K562 (cell line): ENCODE data around the gene GRK4. TPM values are rescaled to one million over a fixed set of nuclear protein-coding genes. Genes with fewer than 3 reads are reported as not detected.

Experiments
- CBX8 ChIP-seq: fragments of 200-600 bp; sonication (generic); IDR thresholded peaks from 2 replicates; pipeline ENCODE4 v1.6.1; 2012; ENCODE audit warnings: borderline replicate concordance, mixed run types, low read depth, mild to moderate bottlenecking, moderate library complexity, mixed read lengths, low read length, control low read depth, inconsistent platforms; ENCODE audit not compliant: poor library complexity, severe bottlenecking; ENCODE audit errors: extremely low read depth
- DMBX1 ChIP-seq: fragments of 250-450 bp; sonication (Bioruptor Pico); IDR thresholded peaks from 2 replicates; pipeline ENCODE4 v1.8.0; 2022; ENCODE audit warnings: inconsistent platforms, mild to moderate bottlenecking, moderate library complexity, borderline replicate concordance
- ETV5 ChIP-seq: sonication (generic); formaldehyde crosslinking; IDR thresholded peaks from 2 replicates; pipeline ENCODE4 v1.4.0; 2020; ENCODE audit warnings: low read depth, mild to moderate bottlenecking, missing genetic modification reagents
- PTTG1 ChIP-seq: fragments of 450-650 bp; IDR thresholded peaks from 2 replicates; pipeline ENCODE4 v1.6.1; 2016; ENCODE audit warnings: low read depth, mild to moderate bottlenecking, missing genetic modification characterization, missing compliant biosample characterization
- SETDB1 ChIP-seq: IDR thresholded peaks from one replicate; pipeline ENCODE4 v1.6.1; 2012; ENCODE audit warnings: low read length, control low read depth, inconsistent platforms
- SNIP1 ChIP-seq: fragments of 450-650 bp; IDR thresholded peaks from 2 replicates; pipeline ENCODE4 v1.7.1; 2017; ENCODE audit warnings: low read depth, mild to moderate bottlenecking
- STAT6 ChIP-seq: sonication (generic); formaldehyde crosslinking; IDR thresholded peaks from 2 replicates; pipeline ENCODE4 v1.8.1; 2023; ENCODE audit warnings: mild to moderate bottlenecking, missing genetic modification reagents
- TEAD1 ChIP-seq, 2 experiments: fragments of 450-650 bp in 1 of 2; sonication (generic) in 1 of 2; formaldehyde crosslinking; IDR thresholded peaks; 2 replicates each; pipeline versions ENCODE4 v1.4.0 to v1.8.0; 2020 to 2022; ENCODE audit warnings: mild to moderate bottlenecking in 2 of 2, missing genetic modification reagents in 1 of 2
- TEAD4 ChIP-seq, 2 experiments: sonication (generic) in 1 of 2; formaldehyde crosslinking in 1 of 2; IDR thresholded peaks; 2 replicates each; pipeline versions ENCODE4 v1.6.1 to v1.8.0; 2012 to 2022; ENCODE audit warnings: borderline replicate concordance in 1 of 2, inconsistent platforms in 1 of 2, low read length in 1 of 2, mild to moderate bottlenecking in 1 of 2, missing genetic modification reagents in 1 of 2
- ZNF282 ChIP-seq: sonication (generic); formaldehyde crosslinking; IDR thresholded peaks from 2 replicates; pipeline ENCODE4 v1.8.1; 2023; ENCODE audit warnings: missing genetic modification reagents
- ZNF347 ChIP-seq: fragments of 450-650 bp; formaldehyde crosslinking; IDR thresholded peaks from 2 replicates; pipeline ENCODE4 v1.4.0; 2020; ENCODE audit warnings: low read depth, mild to moderate bottlenecking, moderate library complexity
- ZNF586 ChIP-seq: fragments of 450-650 bp; formaldehyde crosslinking; conservative IDR thresholded peaks from 2 replicates; pipeline ENCODE4 v1.4.0; 2020; ENCODE audit warnings: mild to moderate bottlenecking, moderate library complexity
- polyA plus RNA-seq, 8 experiments: library from polyadenylated mRNA; depleted of rRNA in 4 of 8; stranded (reverse) in 5 of 8; unstranded in 3 of 8; fragments of >200 nt; fragmentation: Nextera tagmentation in 2 of 8; fragmentation: Illumina TruSeq in 1 of 8; extraction: Ambion mirVana in 2 of 8; extraction: Trizol in 1 of 8; gene quantifications; 2 replicates each; pipeline versions ENCODE4 v1.2.1 to v1.2.3, GENCODE V29; 2011 to 2014; ENCODE audit warnings: inconsistent platforms in 1 of 8, missing spikeins in 1 of 8
- total RNA-seq, 7 experiments: library from RNA; depleted of rRNA in 6 of 7; stranded (reverse); fragments of >200 nt in 6 of 7; fragmentation: Illumina TruSeq in 2 of 7; extraction: Trizol in 2 of 7; gene quantifications; 2 replicates each; pipeline versions ENCODE4 v1.2.1 to v1.2.3, GENCODE V29; 2011 to 2021; ENCODE audit warnings: low replicate concordance in 1 of 7
- TF ChIP-seq, protein P1 (sequence below): fragments of 450-650 bp; IDR thresholded peaks from 2 replicates; pipeline ENCODE4 v1.6.1; 2017; ENCODE audit warnings: antibody characterized with exemption, mild to moderate bottlenecking
- TF ChIP-seq, protein P2 (sequence below): fragments of 450-650 bp; formaldehyde crosslinking; IDR thresholded peaks from 2 replicates; pipeline ENCODE4 v1.4.0; 2020; ENCODE audit warnings: mild to moderate bottlenecking
- TF ChIP-seq, protein P3 (sequence below): sonication (generic); formaldehyde crosslinking; IDR thresholded peaks from 2 replicates; pipeline ENCODE4 v1.8.1; 2023; ENCODE audit warnings: mild to moderate bottlenecking, missing genetic modification reagents

Gene GRK4
- total and polyA plus RNA-seq, 9 of the 15 experiments (the other 6 are each of a cell fraction or from before 2014, with no cell fraction given) = 1.1 to 4.8 (median 2.6) TPM

GRCh38 chr4:3074078-3074845, 110.9 kb downstream of the GRK4 start, which contains the start of the genes HTT and HTT-AS (continued):
- TF ChIP-seq SNIP1 (no peak), ZNF586 (CRISPR knock-in tag) (no peak), PTTG1 (tag) (no peak), TEAD4 (IDR thresholded peaks at IDR 0.05; ENCODE audit: low read length) (no peak), TEAD4 (CRISPR knock-in tag; IDR thresholded peaks at IDR 0.05; ENCODE audit: borderline replicate concordance) (no peak), TEAD1 (CRISPR knock-in tag; IDR thresholded peaks at IDR 0.05) (peak in 1 of 2 experiments; percentile 52; a peak in 1 of 4 replicates), CBX8 (no peak), STAT6 (CRISPR knock-in tag) (no peak), SETDB1 (no peak), ETV5 (CRISPR knock-in tag) (no peak), DMBX1 (CRISPR knock-in tag) (no peak), ZNF347 (CRISPR knock-in tag) (no peak), ZNF282 (CRISPR knock-in tag) (no peak)
- TF ChIP-seq, protein P1, sequence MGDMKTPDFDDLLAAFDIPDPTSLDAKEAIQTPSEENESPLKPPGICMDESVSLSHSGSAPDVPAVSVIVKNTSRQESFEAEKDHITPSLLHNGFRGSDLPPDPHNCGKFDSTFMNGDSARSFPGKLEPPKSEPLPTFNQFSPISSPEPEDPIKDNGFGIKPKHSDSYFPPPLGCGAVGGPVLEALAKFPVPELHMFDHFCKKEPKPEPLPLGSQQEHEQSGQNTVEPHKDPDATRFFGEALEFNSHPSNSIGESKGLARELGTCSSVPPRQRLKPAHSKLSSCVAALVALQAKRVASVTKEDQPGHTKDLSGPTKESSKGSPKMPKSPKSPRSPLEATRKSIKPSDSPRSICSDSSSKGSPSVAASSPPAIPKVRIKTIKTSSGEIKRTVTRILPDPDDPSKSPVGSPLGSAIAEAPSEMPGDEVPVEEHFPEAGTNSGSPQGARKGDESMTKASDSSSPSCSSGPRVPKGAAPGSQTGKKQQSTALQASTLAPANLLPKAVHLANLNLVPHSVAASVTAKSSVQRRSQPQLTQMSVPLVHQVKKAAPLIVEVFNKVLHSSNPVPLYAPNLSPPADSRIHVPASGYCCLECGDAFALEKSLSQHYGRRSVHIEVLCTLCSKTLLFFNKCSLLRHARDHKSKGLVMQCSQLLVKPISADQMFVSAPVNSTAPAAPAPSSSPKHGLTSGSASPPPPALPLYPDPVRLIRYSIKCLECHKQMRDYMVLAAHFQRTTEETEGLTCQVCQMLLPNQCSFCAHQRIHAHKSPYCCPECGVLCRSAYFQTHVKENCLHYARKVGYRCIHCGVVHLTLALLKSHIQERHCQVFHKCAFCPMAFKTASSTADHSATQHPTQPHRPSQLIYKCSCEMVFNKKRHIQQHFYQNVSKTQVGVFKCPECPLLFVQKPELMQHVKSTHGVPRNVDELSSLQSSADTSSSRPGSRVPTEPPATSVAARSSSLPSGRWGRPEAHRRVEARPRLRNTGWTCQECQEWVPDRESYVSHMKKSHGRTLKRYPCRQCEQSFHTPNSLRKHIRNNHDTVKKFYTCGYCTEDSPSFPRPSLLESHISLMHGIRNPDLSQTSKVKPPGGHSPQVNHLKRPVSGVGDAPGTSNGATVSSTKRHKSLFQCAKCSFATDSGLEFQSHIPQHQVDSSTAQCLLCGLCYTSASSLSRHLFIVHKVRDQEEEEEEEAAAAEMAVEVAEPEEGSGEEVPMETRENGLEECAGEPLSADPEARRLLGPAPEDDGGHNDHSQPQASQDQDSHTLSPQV = no peak
- TF ChIP-seq, protein P2, sequence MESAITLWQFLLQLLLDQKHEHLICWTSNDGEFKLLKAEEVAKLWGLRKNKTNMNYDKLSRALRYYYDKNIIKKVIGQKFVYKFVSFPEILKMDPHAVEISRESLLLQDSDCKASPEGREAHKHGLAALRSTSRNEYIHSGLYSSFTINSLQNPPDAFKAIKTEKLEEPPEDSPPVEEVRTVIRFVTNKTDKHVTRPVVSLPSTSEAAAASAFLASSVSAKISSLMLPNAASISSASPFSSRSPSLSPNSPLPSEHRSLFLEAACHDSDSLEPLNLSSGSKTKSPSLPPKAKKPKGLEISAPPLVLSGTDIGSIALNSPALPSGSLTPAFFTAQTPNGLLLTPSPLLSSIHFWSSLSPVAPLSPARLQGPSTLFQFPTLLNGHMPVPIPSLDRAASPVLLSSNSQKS (CRISPR knock-in tag) = no peak
- TF ChIP-seq, protein P3, sequence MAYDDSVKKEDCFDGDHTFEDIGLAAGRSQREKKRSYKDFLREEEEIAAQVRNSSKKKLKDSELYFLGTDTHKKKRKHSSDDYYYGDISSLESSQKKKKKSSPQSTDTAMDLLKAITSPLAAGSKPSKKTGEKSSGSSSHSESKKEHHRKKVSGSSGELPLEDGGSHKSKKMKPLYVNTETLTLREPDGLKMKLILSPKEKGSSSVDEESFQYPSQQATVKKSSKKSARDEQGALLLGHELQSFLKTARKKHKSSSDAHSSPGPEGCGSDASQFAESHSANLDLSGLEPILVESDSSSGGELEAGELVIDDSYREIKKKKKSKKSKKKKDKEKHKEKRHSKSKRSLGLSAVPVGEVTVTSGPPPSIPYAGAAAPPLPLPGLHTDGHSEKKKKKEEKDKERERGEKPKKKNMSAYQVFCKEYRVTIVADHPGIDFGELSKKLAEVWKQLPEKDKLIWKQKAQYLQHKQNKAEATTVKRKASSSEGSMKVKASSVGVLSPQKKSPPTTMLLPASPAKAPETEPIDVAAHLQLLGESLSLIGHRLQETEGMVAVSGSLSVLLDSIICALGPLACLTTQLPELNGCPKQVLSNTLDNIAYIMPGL (CRISPR knock-in tag) = no peak
